Measurements from ENCODE around the gene ERBB4. TPM values are rescaled to one million over a fixed set of nuclear protein-coding genes. Genes with fewer than 3 reads are reported as not detected.
"Not testable (repeated sequence)": the region's sequence is repeated elsewhere in the genome, so short reads cannot be mapped to it uniquely, and the experiment has no call there.

The ERBB4 gene
- total RNA-seq, 1 donor from 2014 or later: 2.6 TPM

DNA sequence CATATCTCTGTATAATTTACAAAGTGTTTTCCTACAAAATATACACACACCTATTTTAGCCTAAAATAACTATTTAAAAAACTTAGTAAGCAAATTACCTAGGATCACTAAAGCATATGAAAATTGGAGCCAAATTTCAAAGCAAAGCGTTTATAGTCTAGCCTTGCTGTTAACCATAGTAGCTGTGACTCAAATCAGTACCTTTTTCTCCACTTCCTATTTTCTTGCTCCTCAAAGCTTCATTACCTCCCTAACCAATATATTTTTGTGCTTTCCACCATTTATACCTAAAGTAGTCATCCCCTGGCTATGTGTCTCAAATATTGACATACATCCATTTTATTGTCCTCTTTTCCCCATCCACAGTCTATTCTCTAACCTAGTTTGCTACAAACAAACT lies 73.1 kb downstream of the ERBB4 start:
- DNase-seq (ENCODE audit: low read depth): no peak
- TF ChIP-seq, protein P1, sequence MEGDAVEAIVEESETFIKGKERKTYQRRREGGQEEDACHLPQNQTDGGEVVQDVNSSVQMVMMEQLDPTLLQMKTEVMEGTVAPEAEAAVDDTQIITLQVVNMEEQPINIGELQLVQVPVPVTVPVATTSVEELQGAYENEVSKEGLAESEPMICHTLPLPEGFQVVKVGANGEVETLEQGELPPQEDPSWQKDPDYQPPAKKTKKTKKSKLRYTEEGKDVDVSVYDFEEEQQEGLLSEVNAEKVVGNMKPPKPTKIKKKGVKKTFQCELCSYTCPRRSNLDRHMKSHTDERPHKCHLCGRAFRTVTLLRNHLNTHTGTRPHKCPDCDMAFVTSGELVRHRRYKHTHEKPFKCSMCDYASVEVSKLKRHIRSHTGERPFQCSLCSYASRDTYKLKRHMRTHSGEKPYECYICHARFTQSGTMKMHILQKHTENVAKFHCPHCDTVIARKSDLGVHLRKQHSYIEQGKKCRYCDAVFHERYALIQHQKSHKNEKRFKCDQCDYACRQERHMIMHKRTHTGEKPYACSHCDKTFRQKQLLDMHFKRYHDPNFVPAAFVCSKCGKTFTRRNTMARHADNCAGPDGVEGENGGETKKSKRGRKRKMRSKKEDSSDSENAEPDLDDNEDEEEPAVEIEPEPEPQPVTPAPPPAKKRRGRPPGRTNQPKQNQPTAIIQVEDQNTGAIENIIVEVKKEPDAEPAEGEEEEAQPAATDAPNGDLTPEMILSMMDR (IDR thresholded peaks at IDR 0.05; ENCODE audit: insufficient read depth, low read length, poor library complexity, severe bottlenecking): no peak
- Histone ChIP-seq H3K4me3 (ENCODE audit: low read depth, low read length) (no peak overlapping the region), H3K36me3 (ENCODE audit: control insufficient read depth, insufficient read depth, low read length) (no peaks in the 10 kb centered on the region), H3K27me3 (ENCODE audit: control insufficient read depth, insufficient read depth, low read length) (no peaks in the 10 kb centered on the region)

DNA sequence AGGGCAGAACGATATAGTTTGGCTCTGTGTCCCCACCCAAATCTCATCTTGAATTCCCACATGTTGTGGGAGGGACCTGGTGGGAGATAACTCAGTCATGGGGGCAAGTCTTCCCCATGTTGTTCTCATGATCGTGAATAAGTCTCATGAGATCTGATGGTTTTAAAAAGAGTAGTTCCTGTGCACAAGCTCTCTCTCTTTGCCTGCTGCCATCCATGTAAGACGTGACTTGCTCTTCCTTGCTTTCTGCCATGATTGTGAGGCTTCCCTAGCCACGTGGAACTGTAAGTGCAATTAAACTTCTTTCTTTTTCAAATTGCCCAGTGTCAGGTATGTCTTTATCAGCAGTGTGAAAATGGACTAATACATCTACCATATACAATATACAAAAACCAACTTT lies 76.9 kb downstream of the ERBB4 start:
- H3K36me3 ChIP-seq (ENCODE audit: control insufficient read depth, insufficient read depth, low read length); H3K4me3 ChIP-seq (ENCODE audit: low read depth, low read length); H3K27me3 ChIP-seq (ENCODE audit: control insufficient read depth, insufficient read depth, low read length); DNase-seq (ENCODE audit: low read depth): not testable (repeated sequence)

DNA sequence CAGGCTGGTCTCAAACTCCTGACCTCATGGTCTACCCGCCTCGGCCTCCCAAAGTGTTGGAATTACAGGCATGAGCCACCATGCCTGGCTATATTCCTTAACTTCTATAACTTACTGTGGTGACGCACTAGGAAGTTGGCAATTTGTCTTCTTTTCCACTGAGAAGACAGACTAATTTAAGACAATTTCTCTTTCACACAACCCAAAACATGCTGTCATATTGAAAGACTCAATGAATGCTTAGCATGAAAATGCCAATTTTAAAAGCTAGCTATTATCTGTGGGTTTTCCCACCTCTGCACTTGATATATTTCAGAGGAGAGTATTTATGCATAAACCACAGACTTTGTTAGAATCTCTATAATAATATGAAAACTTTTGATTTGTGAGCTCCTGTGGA lies 84.5 kb downstream of the ERBB4 start:
- TF ChIP-seq, protein P1 (IDR thresholded peaks at IDR 0.05; ENCODE audit: insufficient read depth, low read length, poor library complexity, severe bottlenecking): no peak
- no peaks in the 10 kb centered on the region for H3K36me3 ChIP-seq (ENCODE audit: control insufficient read depth, insufficient read depth, low read length)
- no peak overlapping the region for H3K4me3 ChIP-seq (ENCODE audit: low read depth, low read length)
- no peaks in the 10 kb centered on the region for H3K27me3 ChIP-seq (ENCODE audit: control insufficient read depth, insufficient read depth, low read length)
- no peak for DNase-seq (ENCODE audit: low read depth)

DNA sequence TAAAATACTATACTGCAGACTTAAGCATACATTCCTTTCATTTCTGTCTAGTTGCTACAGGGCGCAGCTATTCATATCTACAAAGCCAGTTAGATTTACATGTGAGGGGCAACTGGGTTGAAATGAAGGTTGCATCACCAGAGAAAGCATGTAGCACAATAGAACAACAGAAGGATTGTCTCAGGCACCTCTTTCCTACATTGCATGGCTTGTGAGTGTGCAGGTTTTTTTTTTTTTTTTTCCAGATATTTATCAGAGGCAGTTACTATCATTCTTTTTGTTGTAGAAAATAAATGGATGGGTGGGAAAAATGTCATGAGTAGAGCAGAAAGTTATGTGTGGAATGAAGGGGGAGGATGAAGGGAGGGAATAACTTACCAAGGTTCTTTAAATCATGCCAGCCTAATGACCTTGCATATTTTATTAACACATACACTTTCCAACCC lies 86.8 kb downstream of the ERBB4 start:
- Histone ChIP-seq H3K4me3 (ENCODE audit: low read depth, low read length) (no peak overlapping the region), H3K36me3 (ENCODE audit: control insufficient read depth, insufficient read depth, low read length) (no peaks in the 10 kb centered on the region), H3K27me3 (ENCODE audit: control insufficient read depth, insufficient read depth, low read length) (no peaks in the 10 kb centered on the region)
- DNase-seq (ENCODE audit: low read depth): peak; percentile 23
- TF ChIP-seq, protein P1 (IDR thresholded peaks at IDR 0.05; ENCODE audit: insufficient read depth, low read length, poor library complexity, severe bottlenecking): no peak

DNA sequence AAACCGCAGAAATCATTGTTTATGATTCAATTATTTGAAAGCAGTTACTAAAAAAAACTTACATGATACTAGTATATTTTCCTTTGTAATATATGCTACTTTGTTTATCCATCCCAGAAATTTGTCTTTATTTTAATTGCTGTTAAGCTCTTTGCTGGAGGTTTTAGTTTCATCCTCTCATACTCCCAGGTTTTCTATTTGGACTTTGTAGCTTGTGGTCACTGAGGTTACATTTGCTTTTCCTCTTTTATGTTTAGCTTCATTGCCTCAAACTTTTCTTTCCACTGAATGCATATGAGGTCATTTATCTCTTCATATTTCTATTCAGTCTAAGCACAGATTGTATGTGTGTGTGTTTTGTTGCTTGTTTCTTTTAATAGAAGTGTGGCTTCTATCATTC lies 89.9 kb downstream of the ERBB4 start:
- TF ChIP-seq, protein P1 (IDR thresholded peaks at IDR 0.05; ENCODE audit: insufficient read depth, low read length, poor library complexity, severe bottlenecking): no peak
- no peak for DNase-seq (ENCODE audit: low read depth)

DNA sequence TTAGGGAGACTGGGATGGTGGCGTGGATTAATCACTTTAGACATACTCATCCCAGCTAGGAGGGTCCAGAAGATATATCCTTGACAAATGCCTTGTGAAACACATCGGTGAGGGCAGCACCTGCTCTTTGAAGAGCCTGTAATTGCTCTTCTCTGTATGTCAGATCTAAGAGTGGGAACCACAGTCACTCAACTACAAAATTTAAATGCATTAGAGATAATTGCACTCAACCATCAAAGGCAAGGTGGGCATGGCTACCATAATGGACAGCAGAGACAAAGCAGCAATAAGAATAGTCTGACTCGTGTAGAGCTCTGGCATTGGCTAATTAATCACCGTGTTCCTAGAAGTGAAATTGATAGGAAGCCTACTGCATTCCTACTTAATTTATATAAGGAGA lies 96.8 kb downstream of the ERBB4 start:
- H3K4me3 ChIP-seq (ENCODE audit: low read depth, low read length): no peak overlapping the region
- DNase-seq (ENCODE audit: low read depth): no peak
- TF ChIP-seq, protein P1 (IDR thresholded peaks at IDR 0.05; ENCODE audit: insufficient read depth, low read length, poor library complexity, severe bottlenecking): no peak
- no peaks in the 10 kb centered on the region for H3K36me3 ChIP-seq (ENCODE audit: control insufficient read depth, insufficient read depth, low read length)
- H3K27me3 ChIP-seq (ENCODE audit: control insufficient read depth, insufficient read depth, low read length): no peaks in the 10 kb centered on the region

More for the DNA sequence above, 89.9 kb downstream of the ERBB4 start:
- no peaks in the 10 kb centered on the region for H3K36me3 ChIP-seq (ENCODE audit: control insufficient read depth, insufficient read depth, low read length)
- H3K4me3 ChIP-seq (ENCODE audit: low read depth, low read length): no peak overlapping the region
- no peaks in the 10 kb centered on the region for H3K27me3 ChIP-seq (ENCODE audit: control insufficient read depth, insufficient read depth, low read length)

Data from kidney epithelial cell (primary cell).